ENCODE measurements around the gene ARHGEF12.

Gene ARHGEF12

DNA sequence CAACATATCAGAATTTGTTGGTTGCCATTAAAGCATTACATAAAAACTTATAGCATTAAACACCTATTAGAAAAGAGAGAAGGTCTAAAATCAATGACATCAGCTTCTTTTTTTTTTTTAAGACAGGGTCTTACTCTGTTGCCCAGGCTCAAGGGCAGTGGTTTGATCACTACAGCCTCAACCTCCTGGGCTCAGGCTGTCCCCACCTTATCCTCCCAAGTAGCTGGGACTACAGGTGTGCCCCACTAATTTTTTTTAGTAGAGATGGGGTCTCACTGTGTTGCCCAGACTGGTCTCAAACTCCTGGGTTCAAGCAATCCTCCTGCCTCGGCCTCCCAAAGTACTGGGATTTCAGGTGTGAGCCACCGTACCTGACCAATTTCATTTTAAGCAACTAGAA, 57.9 kb downstream of the ARHGEF12 start:
- TF ChIP-seq, protein P1, sequence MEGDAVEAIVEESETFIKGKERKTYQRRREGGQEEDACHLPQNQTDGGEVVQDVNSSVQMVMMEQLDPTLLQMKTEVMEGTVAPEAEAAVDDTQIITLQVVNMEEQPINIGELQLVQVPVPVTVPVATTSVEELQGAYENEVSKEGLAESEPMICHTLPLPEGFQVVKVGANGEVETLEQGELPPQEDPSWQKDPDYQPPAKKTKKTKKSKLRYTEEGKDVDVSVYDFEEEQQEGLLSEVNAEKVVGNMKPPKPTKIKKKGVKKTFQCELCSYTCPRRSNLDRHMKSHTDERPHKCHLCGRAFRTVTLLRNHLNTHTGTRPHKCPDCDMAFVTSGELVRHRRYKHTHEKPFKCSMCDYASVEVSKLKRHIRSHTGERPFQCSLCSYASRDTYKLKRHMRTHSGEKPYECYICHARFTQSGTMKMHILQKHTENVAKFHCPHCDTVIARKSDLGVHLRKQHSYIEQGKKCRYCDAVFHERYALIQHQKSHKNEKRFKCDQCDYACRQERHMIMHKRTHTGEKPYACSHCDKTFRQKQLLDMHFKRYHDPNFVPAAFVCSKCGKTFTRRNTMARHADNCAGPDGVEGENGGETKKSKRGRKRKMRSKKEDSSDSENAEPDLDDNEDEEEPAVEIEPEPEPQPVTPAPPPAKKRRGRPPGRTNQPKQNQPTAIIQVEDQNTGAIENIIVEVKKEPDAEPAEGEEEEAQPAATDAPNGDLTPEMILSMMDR (IDR thresholded peaks at IDR 0.05; ENCODE audit: low read depth, low read length, missing control alignments), result no peak
- no peak for DNase-seq (ENCODE audit: low read depth)
- H3K4me3 ChIP-seq (ENCODE audit: low read depth, low read length), result no peak overlapping the region

DNA sequence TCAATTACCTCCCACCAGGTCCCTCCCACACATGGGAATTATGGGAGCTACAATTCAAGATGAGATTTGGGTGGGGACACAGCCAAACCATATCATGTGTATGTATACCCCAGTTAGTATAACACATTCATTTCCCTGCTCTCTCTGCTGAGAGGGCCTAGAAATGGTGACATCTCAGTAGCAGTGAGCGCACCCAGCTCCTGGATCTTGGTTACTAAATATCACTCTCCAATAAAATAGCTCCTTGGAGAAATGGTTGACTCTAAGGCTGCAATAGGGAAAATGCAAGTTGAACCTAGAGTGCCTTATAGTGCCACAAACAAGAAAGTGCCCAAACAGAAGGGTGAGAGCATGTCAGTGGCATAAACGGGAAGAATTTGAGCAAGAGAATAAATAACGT, 59.6 kb downstream of the ARHGEF12 start:
- H3K4me3 ChIP-seq (ENCODE audit: low read depth, low read length), result no peak overlapping the region
- no peak for DNase-seq (ENCODE audit: low read depth)
- TF ChIP-seq, protein P1 (IDR thresholded peaks at IDR 0.05; ENCODE audit: low read depth, low read length, missing control alignments), result no peak

DNA sequence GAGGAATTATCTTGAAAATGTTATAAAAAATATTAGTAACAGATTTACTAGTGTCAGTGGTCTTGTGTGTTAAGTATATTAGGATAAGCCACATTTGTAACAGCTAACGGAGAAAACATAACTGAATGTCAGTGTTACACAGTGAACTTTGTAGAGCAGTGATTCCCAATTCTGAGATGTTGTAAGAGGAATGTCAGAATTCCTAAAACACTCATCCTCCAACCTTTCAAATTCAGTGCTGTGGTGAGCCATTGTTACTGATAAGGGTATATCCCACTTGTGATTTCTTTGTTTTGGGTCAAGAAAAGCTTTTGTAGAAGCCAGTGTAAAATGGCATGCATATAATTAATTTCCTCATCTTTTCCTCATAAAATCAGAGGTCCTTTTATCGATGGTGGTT, 61.9 kb downstream of the ARHGEF12 start:
- no peak for DNase-seq (ENCODE audit: low read depth)
- H3K4me3 ChIP-seq (ENCODE audit: low read depth, low read length), result no peak overlapping the region
- TF ChIP-seq, protein P1 (IDR thresholded peaks at IDR 0.05; ENCODE audit: low read depth, low read length, missing control alignments), result no peak

DNA sequence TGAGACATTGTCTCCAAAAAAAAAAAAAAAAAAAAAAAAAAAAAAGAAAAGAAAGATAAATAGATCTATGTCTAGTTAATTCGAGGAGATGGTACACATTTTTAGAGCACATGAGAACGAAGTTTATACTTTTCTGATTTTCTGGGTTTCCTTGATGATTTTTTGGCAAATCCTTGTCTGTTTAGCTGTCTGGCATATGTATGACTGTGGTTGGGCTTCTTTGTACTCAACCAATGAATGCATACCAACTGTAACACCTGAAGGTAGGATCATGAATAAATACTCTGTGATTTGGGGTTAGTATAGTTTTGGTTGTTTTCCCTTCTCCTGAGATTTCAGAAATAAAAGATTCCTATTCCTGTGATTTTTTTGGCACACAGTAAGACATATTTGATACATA, 63.1 kb downstream of the ARHGEF12 start:
- DNase-seq (ENCODE audit: low read depth), result no peak
- TF ChIP-seq, protein P1 (IDR thresholded peaks at IDR 0.05; ENCODE audit: low read depth, low read length, missing control alignments), result no peak
- no peak overlapping the region for H3K4me3 ChIP-seq (ENCODE audit: low read depth, low read length)

DNA sequence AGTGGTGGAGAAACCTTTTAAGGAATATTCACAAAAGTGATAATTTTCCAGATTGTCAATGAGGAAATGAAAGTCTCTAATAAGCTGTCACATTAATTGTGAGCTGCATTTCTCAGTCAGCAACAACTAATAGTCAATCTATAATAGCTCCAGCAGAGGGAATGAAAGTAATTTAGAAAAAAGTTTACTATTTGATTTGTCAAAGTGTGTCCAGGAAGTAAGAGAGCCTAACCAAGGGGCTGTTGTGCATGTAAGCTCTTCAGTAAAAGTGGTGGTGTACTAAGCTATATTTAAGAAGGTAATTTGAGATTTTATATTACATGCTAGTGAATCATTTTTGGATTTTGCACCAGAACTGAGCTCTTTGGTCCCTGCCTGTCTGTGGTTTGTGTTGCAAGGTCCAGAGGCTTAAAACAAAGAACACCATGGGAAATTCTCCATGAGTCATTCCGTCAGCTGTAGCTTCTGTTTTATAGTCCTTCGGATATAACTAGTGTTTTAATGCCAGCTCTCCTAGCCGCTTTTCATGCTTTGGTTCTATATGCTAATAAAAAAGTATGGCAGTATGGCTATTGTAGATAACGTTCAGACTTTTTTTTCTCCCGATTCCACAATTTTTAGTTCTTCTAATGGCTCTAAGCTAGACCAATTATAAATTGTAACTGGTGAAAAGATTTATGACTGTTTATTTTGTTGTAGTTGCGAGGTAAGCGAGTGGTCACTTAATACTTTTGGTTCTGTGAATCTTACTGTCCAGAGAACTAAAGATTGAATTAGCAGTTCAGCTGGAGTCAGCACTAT, 64.6 kb downstream of the ARHGEF12 start:
- no peak for DNase-seq (ENCODE audit: low read depth)
- H3K4me3 ChIP-seq (ENCODE audit: low read depth, low read length), result no peak overlapping the region

DNA sequence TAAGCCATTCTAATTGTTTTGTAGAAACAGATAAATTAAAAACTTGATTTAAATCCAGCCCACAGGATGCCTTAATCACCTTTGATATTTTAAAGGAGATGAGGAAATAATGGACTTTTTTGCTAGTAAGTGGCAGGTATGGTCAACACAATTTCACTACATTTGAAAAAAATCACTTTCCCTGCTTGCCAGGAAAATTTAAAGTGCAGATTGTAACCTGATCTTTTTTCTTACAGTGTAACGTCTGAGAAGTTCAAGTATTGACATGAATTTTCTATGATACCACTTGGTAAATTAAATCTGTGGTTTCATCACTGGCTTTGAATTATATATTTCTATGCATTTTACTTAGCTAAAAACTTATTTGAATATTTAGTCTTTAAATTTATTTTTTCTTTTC, 65.3 kb downstream of the ARHGEF12 start:
- TF ChIP-seq, protein P1 (IDR thresholded peaks at IDR 0.05; ENCODE audit: low read depth, low read length, missing control alignments), result no peak
- DNase-seq (ENCODE audit: low read depth), result no peak

More for the DNA sequence above, 64.6 kb downstream of the ARHGEF12 start:
- TF ChIP-seq, protein P1 (IDR thresholded peaks at IDR 0.05; ENCODE audit: low read depth, low read length, missing control alignments), result no peak

DNA sequence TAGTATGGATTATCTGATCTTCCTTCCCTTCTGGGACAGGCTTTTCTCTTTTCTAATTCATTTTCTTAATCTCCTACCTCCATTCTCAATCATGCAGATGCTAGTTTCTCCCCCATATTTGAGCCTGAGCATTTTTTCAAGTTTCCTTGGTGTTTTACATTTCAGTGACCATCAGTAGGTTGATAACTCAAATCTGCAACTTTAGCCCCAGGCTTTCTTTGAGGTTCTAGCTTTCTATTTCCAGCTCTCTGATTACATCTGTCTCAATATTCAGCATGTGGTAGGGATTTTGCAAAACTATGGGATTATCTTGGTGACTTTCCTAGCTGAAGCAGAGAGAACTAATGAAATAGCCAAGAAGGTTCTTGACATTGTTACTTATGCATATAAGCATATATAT, 67.8 kb downstream of the ARHGEF12 start:
- DNase-seq (ENCODE audit: low read depth), result no peak
- TF ChIP-seq, protein P1 (IDR thresholded peaks at IDR 0.05; ENCODE audit: low read depth, low read length, missing control alignments), result no peak

More for the DNA sequence above, 65.3 kb downstream of the ARHGEF12 start:
- no peak overlapping the region for H3K4me3 ChIP-seq (ENCODE audit: low read depth, low read length)

More for the DNA sequence above, 67.8 kb downstream of the ARHGEF12 start:
- no peak overlapping the region for H3K4me3 ChIP-seq (ENCODE audit: low read depth, low read length)
